Measurements from ENCODE around the gene PPP3CA.
A peak's percentile ranks its signal among the peaks of the same experiment; 100 is the strongest.

Gene PPP3CA

DNA sequence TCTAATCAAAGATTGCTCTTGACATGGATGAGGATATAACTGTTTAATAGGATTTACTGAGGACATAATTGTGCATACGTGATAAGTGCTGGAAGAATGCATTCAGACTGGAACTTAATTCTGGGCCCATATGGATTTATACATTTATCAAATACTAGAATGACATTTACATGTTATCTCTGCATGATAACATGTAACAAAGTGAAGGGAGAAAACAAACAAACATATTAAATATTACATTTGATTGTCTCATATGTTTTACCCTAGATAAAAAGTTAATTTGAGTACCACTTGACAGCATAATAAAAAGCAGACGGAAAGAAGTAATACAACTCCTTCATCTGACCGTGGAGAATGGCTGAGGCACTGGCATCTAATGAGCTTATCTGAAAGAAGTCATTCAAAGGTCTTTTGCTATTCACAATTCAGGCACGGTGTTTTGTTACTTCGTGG is 297.8 kb downstream of the PPP3CA start:
- no peak for DNase-seq (ENCODE audit: low read depth)

DNA sequence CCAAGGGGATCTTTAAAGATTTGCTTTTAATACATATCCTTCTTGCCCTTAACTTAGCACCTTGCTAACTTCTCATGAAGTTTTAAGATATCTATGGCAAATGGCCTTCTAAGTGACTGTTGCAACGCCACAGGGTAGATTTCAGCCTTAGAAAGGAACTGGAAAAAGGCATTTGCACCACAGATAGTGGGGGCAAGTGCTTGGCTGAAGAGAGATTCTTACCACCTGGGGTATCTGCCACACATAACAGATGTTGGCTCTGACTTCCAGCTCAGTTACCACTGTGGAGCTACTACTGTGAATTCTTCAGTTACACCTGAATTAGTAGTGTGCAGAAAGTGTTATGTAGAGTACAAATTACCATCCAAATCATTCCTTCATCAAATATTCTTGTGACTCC is 302.6 kb downstream of the PPP3CA start:
- no peak for DNase-seq (ENCODE audit: low read depth)

DNA sequence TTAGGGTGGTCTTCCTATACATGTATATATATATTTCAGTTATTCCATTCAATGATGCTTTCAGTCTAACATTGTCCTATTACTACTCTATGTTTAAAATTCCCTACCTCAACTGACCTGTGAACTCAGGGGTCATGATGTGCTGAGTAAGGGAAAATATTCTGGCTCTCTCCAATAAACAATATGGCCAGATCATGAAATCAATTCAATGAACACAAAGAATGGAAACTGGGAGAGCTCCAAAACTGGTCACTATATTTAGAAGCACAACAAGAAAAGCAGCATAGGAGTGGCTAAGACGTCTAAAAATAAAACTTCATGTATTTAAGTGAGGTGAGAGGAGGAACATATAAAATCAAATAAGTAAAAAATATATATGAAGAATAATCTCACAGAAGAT is 304.5 kb downstream of the PPP3CA start:
- no peak for DNase-seq (ENCODE audit: low read depth)

DNA sequence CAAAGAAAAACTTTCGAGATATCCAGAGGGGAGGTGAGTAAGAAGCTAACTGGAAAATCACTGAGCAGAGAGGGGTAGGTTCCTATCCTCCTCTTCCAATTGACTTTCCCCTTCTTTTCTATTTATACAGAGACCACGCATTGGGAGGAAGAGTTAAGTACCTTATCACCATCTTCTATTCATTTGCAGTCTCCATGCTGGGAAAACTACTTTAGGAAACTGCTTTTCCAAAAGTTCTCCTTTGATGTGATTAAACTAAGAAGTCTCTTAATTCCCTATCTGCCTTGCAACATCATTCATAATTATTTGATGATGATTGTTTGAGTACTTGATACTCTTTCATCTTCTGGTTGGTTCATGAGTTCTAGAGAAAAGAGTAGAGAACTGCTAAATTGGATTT is 306.6 kb downstream of the PPP3CA start:
- no peak for DNase-seq (ENCODE audit: low read depth)

DNA sequence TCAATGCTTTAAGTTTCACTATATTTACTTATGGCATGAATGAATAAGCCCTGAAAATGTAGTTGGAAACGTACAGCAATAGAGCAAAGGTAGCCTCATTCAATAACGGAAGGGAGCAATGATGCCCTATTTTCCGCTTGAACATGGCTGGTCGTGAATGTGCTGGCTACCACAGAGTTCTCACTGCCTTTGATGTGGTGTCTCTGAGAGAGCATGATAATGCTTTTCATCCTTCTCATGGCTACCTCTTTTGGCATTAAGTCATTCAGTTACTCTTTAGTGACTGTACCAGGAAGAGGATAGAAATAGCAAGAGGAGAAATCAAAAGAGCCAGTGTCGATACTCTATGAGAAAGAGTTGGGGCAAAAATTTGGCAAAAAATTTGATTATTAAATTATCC is 308.0 kb downstream of the PPP3CA start:
- no peak for DNase-seq (ENCODE audit: low read depth)

DNA sequence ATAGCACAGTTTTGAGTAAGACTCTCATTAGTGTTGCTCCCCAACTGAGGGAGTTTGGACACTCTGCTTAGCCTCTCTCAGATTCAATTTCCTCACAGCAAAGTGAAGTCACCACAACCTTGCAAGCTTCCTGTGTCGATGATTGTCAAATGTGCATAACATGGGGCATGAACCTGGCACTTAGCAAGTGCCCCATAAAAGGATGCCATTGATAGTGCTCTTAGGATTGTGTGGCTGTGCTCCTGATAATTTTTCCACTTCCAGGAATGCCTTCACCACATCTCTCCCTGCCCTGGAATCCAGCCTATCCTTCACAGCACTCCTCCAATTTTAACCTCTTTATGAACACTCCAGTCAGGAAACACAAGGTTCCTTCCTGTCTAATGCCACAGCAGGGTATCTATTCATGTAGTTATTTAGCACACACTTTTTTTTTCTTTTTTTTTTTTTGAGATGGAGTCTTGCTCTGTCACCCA is 309.4 kb downstream of the PPP3CA start:
- peak; percentile 40 for DNase-seq (ENCODE audit: low read depth)

DNA sequence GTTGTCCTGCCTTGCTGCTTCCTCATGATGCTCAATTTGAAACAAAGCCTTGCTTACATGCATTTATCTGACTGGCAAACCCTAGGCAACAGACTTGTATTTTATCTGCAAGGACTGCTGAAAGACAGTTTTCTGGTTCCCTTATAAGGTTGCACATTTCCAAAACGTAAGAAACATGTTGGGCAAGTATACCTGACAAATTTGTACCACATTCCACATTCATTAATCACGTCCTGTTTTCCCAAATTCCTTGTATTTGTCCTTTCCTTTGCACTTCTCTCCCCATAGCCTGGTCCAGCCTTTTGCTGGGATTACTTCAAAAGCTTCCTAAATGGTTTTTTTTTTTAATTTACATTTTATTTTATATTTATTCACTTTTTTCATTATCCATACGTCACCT is 310.1 kb downstream of the PPP3CA start:
- no peak for DNase-seq (ENCODE audit: low read depth)

DNA sequence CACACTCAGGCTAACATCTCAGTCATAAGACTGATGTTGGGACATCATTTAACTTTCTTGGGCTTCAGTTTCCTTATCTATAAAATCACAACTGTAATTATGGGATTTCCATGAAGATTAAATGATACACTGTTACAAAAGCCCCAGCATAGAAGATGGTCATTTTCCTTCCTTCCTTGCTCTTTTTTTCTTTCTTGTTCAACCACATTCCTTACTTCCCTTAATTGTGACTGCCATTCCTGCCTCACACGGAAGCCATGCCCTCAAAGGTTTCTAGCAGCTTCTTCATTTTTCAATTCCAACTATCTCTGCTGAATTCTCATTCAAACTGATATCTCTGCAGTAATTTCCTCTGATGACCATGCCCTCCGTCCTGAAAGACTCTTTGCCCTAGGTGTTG is 311.8 kb downstream of the PPP3CA start:
- DNase-seq (ENCODE audit: low read depth), result no peak

DNA sequence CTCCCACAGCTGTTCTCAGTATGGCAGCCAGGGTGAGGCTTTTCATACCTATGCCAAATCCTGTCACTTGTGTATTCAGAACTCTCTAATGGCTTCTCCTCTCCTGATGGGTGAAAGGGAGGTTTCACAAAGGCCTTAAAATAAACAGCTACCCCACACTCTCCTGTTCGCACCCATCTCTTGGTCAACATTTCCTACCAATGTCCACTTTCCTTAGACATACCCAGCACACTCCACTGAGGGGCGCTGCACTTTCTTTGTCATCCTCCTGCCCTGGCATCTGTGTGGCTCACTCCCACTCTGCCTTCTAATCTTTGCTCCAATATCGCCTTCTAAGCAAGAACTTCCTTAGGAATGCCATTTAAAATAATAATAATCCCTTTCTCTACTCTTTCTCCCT is 313.3 kb downstream of the PPP3CA start:
- DNase-seq (ENCODE audit: low read depth), result no peak

DNA sequence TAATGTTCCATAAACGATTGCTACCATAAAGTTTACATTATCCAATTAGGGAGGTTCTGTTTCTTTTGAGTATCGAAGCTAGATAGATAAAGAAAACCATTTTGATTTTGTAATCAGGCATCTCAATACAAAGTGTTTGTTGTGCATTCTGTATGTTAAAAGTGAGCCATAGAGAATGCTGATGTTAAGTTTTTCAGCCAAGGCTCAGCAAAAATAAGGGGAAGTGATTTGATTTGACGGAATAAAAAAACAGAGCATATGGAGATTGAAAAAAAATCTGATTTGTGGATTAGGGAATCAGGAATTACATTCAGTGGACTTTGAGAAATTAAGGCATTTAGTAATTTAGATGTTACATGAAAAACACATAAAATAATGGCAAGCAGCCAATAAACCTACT is 314.8 kb downstream of the PPP3CA start:
- DNase-seq (ENCODE audit: low read depth), result no peak

DNA sequence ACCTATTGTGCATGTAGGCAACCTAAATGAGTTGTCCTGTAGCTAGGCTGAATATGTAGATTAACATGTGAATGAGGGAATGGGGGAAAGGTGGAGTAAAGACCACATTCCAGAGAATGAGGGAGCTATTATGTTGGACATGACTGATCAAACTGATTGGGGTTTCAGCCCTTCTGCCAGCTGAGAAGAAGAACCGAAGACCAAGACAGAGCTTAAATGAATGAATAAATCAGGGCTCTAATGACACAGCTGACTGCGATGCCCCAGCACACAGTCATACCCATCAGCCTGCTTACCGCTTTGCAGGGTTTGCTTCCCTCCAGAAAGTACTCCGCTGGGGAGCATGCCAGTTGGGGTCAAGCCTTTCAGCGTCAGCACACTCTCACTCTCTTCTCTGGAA is 315.4 kb downstream of the PPP3CA start:
- no peak for DNase-seq (ENCODE audit: low read depth)

DNA sequence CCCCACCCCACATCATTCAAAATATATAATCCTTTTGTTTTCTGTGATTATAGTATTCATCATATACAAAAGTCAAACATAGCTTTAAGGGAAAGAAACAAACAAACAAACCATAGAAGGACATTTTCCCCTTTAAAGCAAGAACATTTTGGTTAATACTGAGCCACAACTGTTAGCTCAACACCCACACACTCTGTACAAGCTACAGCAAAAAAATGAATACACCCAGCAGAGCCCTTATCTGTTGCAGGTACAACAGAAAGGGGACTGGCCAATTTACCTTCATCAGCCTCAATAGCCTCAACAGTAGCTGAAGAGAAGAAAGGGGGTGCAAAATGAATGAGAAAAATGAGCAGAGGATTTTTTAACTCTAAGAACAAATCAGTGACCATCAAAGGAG is 318.4 kb downstream of the PPP3CA start:
- no peak for DNase-seq (ENCODE audit: low read depth)

DNA sequence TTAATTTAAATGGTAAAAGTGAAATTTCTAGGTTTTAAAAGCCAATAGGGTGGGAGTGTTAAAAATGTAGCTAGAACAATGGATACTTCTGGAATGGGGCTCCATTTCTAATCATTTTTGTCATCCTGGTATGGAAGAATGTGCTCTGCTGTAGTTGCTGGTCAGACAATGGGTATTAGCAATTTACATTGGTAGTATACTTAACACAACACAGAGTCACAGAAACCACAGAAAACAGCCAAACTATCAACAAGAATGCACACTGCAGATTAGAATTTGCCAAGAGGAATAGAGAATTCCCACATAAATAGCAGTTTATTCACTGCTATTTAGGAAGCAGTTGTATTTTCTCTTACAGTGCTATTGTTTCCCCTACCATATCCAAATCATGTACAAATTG is 319.6 kb downstream of the PPP3CA start:
- DNase-seq (ENCODE audit: low read depth), result no peak

DNA sequence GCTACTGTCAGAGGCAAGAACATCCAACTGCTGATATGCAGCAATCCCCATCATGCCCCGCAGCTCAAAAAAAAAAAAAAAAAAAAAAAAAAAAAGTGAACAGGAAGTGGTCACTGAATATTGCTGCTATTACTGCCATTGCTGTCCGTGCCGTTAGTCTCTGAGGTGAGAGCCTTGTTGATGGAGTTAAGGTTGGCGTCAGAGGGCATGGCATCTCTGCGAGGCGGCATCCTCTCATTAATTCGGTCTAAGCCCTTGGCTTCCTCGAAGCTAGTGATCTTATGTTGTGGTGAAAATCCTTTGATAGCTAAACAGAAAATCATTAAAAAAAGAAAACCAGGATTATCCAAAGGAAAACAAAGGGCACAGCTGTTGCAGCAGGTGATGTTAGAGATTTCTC is 321.6 kb downstream of the PPP3CA start:
- no peak for DNase-seq (ENCODE audit: low read depth)

DNA sequence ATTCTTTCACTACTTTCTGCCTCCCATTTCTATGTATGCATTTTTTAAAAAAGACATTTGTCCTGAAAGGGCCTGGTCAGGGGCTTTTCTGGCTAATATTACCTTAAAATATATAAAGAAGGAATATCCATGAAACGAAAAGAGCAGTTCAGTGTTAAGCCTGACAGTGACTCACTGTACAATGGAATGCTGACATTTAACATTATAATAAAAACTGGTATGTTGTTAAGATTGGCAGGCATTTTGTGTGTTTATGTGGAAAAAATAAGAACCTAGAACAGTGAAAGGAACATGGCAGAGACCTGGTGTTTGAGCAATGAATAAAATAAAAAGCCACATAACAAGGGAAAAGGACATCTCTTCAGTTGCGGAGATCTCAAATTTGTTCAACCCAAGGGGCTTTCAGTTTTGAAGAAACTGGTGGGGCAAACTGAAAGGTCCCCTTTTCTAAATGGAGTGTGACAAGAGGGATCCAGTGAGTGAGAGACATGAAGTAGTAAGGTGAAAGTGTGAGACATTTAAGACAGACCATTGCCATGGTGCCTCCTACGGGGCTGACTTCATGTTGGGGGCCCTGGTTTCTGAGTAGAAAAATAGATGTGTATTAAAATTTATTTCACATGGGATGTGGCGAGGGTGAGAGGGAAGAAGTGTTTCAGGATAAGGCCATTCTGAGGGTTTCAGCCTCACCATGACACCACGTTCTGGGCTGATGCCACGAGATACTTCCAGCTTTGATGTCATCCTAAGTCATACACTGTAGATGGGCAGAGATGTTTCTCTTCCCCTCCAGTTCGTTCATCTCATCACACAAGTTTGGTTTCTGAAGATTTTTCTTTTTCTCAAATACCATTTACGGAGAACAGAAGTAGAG is 324.9 kb downstream of the PPP3CA start:
- no peak for DNase-seq (ENCODE audit: low read depth)

DNA sequence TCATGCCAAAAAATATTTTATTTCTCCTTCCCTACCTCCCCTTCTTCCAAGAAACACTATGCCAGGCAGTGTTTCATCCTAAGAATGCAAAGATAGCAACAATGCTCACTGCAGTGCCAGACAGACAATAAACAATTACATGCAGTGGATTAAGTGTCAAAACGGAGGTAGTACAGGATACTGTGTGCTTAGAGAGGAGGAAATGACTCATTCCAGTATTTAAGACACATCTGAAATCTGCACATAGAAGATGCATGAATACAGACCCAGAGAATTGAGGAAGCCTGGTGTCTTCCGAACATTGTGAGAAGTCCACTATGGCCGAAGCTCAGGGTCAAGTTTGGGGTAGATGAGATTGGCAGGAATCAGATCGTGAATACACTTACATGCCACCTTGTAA is 326.4 kb downstream of the PPP3CA start:
- no peak for DNase-seq (ENCODE audit: low read depth)

DNA sequence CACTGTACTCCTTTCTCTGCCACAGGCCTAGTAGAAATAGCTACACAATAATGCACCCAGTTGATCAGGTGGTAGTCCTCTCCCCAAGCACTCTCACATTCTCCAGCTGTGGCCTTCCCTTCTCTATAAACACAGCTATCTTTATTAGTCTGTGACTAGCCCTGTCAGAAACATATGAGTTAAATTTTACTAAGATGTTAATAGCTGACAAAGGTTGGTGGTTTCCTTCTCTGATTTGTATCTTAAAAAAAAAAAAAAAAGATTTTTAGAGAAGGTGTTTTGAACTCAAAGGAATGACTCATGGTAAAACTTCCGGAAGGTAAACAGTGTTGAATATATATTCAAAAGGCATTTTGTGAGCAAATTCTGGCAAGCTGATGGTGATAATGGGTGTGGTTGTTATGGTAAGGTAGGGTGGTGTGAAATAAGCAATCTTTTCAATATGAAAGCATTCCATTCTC is 327.4 kb downstream of the PPP3CA start:
- no peak for DNase-seq (ENCODE audit: low read depth)

DNA sequence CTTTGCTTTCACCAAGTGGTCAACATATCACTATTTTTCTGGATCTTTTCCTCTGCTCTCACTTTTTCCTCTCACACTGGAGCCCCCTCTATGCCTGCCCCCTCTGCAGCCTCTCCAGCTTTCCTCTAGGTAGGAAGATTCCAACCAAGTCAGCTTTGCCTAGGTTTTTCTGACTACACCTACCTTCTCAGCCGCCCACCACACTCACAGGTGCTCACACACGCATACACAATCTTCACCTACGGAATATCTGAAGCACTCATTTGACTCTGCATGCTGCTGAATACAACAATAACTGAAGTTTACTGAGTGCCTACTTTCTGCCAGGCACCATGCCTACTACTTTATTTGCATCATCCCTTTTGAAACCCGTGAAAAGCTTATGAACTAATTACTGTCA is 328.0 kb downstream of the PPP3CA start:
- no peak for DNase-seq (ENCODE audit: low read depth)

DNA sequence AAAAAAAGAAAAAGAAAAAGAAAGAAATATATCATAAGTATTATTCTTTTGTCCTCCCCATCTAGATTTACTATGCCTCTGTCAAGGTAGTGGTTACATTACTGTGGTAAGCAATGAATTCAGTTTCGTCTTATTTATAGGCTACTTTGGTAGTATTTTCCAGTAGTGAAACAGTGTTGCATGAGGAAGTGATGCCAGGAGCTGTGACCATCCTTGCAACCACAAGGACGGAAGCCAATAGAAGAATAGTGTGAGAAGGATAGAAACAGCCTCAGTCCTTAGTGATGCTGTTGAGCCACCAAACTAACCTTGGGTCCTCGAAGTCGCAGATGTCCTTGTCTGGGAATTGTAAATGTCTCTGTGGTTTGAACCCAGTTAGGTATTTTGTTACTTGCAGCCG is 328.5 kb downstream of the PPP3CA start:
- DNase-seq (ENCODE audit: low read depth), result no peak

DNA sequence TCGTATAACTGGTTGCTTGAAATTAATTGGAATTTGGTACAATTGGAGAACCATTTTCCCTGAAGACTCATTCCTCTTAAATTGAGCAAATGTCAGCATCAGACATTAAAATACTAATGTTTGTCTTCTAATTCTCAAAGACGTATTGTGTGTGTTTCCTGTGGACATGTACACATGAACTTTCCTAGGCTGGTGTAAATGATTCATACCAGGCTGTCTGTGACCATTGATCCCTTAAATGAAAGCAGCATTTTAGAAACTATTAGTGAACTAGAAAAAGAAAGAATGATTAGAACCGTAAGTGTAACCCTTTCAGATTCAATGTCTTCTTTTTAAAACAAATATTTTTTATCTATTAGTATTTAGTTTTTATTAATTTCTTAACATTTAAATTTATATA is 332.9 kb downstream of the PPP3CA start:
- no peak for DNase-seq (ENCODE audit: low read depth)

DNA sequence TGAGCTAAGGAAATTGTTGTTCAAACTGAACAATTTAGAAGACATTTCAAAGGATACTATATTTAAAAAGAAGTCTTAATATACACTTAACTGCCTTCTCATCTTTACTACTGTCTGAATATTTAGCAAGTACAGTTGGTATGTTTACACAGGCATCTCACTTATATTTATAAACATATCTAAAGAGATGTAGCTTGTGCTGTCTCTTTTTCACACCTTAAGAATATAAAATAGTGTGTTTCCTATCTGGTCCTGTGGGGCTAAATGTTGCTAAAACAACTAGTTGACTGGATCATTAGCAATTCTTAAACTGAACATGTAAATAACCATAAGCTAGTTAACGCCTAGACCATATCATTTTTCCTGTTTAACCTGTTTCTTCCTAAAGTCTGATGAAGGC is 336.3 kb downstream of the PPP3CA start:
- no peak for DNase-seq (ENCODE audit: low read depth)

DNA sequence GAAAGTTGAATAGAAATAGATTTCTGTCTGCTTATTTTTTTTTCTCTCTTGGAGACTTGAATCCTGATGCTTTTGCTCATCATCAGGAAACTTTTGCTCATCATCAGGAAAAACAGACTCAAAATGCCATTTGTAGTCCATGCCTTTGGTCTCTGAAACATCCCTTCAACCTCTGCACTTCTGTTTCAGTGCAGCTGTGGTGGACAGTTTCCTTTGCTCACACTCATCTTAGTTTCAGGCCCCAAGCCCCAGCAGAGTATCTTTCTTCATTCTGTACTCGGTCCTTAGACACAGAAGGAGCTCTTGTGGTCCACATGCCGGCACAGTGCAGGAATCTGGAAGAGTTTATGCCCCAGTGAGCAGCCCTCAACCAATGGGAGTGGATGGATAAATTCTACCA is 337.9 kb downstream of the PPP3CA start:
- DNase-seq (ENCODE audit: low read depth), result no peak

DNA sequence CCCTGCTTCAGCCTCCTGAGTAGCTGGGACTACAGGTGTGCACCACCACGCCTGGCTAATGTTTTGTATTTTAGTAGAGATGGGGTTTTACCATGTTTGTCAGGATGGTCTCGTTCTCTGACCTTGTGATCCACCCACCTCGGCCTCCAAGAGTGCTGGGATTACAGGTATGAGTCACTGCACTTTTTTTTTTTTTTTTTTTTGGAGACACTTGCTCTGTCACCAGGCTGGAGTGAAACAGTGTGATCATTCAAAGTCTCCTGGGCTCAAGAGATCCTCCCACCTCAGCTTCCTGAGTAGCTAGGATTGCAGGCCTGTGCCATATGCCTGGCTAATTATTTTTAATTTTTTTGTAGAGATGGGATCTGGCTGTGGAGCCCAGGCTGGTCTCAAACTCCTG is 338.8 kb downstream of the PPP3CA start:
- no peak for DNase-seq (ENCODE audit: low read depth)

DNA sequence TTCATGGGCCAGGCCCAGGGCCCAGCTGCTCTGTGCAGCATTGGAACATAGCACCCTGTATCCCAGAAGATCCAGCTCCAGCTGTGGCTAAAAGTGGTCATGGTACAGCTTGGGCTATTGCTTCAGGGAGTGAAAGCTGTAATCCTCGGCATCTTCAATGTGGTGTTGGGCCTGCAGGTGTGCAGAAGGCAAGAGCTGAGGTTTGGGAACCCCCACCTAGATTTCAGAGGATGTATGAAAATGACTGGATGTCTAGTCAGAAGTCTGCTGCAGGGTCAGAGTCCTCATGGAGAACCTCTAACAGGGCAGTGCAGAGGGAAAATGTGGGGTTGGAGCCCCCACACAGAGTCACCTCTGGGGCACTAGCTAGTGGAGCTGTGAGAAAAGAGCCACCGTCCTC is 341.7 kb downstream of the PPP3CA start:
- no peak for DNase-seq (ENCODE audit: low read depth)
